COLO829 (cell line): ENCODE results near the gene PARG.
A peak's percentile ranks its signal among the peaks of the same experiment; 100 is the strongest.
"Not testable (repeated sequence)": the region's sequence is repeated elsewhere in the genome, so short reads cannot be mapped to it uniquely, and the experiment has no call there.

Experiments
- DNase-seq: peaks from one replicate; pipeline ENCODE4 v3.0.0; 2012; ENCODE audit warnings: low spot score

PARG gene

DNA sequence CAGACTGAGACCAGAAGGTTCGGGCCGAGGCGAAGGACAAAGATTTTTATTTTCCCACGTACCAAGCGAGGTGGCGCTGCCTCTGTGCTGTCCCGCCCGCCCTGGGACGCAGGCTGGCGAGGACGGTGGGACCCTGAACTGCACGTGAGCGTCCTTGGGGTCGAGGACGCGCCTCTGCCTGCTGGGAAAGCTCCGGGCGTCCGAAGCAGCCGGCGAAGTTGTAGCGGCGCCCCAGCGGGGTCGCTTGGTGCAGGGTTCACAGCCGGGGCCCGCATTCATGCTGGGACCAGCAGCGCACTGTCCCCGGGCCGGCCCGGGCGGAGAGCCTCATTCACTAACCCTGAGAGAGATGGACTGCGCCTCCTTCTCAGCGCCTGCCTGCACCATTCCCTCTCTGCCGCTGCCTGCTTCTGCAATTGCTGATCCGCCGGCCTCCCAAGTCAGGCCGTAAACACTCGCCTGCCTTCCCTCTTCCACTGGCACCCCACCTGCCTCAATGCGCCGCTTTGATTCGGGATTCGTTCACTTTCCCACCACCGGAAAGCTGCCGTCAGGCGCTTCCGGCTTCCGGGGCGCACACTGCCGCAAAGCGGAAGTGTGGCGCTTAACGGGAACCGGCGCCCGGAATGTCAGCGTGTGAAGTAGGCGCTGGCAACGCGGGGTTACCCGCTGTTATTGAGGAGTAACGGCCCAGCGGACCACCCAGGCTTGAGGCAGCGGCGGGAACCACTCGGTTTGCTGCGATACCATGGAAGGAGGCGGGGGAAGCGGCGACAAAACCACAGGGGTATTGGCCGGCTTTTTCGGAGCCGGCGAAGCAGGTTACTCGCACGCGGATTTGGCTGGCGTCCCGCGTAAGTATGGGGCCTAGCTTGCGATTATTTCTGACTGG, at the start of gene PARG, which contains the start of gene TIMM23B:
PARG (minus strand) TSS at position 581 of the 892 bp plus-strand sequence; CDS start at position 279, 302 bp downstream.
TIMM23B (plus strand) TSS at position 607 of the 892 bp plus-strand sequence; CDS start at position 749, 142 bp downstream.
- DNase-seq = peak; percentile 8

DNA sequence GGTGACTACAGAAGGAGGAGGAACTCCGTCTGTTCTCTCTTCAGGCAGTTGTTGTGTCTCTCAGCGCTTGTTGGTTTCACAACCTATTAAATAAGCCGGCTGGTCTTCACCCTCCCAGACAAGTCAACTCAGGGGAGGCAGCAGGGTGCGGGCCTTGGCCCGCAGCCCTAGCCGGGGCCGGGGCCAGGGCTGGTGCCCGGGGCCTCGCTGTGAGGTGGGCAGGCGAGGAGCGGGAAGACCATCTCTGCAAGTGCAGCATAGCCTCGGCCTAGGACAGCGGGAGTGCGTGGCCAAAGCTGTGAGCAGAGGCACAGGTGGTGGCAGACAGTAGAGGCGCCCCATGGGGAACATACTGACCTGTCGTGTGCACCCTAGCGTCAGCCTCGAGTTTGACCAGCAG, 46.5 kb upstream of the PARG start, which contains the start of gene AGAP6:
AGAP6 (plus strand) TSS at position 31 of the 400 bp plus-strand sequence; CDS start at position 341, 310 bp downstream.
- DNase-seq = not testable (repeated sequence)

DNA sequence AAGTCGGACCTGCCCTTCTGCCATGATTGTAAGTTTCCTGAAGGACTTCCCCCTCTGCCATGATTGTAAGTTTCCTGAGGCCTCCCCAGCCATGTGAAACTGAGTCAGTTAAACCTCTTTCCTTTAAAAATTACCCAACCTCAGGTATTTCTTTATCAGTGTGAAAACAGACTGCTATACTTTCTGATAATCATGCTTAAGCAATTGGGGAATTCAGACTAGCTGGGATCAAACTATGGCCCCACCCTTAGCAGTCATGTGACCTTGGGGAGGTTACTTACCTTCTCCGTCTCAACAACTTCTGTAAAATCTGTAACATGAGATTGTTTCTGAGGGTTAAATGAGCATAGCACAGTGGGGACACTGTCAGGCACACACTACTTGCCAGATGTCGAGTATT, 45.4 kb upstream of the PARG start:
- DNase-seq = not testable (repeated sequence)

DNA sequence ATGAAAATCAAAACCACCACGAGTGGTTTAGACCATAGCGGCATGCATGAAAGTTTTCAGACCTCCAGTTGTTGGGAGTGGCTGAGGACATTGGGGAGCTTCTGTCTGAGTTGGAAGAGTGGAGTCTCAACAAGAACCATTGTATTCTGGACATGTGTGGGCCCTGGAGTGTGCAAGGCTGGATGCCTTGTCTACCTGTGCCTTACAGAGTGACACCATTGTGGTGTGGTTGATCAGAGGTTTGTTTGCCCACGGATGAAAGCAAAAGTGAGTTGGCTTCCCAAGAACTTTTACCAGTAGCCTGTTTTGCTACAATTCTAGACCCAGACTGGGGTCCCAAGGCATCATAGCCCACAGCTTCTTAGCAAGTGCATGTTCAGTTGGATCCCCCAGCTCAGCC, 35.9 kb upstream of the PARG start:
- DNase-seq = not testable (repeated sequence)

GRCh38 chr10:49972094-49972493, 30.3 kb upstream of the PARG start:
- not testable (repeated sequence) for DNase-seq

- DNase-seq = not testable (repeated sequence)
These were observed 29.6 kb upstream of the PARG start for GRCh38 chr10:49971466-49971865.

DNA sequence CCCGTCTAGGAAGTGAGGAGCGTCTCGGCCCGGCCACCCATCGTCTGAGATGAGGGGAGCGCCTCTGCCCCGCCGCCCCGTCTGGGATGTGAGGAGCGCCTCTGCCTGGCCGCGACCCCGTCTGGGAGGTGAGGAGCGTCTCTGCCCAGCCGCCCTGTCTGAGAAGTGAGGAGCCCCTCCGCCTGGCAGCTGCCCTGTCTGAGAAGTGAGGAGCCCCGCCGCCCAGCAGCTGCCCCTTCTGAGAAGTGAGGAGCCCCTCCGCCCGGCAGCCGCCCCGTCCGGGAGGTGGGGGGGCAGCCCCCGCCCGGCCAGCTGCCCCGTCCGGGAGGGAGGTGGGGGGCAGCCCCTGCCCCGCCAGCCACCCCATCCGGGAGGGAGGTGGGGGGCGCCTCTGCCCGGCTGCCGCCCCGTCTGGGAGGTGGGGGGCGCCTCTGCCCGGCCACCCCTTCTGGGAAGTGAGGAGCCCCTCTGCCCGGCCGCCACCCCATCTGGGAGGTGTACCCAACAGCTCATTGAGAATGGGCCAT, 28.6 kb upstream of the PARG start:
- DNase-seq = not testable (repeated sequence)

DNA sequence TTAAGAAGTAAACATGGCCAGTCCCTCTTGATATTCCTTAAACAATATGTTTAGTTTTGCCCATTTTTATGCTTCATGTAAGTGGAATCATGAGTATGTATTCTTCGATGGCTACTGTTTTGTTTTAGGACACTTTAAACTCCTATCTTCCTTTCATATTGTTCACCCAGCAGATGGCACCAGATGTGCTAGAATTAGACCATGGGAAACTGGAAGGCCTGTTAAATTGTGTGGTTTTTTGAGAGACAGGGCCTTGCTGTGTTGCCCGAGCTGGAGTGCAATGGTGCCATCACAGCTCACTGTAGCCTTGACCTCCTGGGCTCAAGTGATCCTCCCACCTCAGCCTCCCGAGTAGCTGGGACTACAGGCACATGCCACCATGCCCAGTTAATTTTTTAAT, 11.3 kb upstream of the PARG start:
- not testable (repeated sequence) for DNase-seq

DNA sequence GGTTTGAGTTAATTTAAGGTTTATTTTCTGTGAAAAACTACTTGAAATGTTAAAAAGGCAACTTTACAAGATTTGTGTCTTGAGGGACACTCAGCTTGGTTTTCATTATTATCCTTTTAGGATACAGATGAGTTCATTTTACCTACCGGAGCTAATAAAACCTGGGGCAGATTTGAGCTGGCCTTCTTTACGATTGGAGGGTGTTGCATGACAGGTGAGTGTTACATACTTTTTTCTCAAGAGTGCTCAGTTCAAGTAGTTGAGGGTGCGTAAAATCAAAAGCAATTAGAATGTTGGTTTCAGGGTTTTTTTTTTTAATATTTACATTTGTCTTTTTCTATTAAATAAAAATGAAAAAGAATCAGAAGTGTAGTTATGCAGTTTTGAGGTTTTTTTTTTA, 10.2 kb upstream of the PARG start:
- DNase-seq = not testable (repeated sequence)

DNA sequence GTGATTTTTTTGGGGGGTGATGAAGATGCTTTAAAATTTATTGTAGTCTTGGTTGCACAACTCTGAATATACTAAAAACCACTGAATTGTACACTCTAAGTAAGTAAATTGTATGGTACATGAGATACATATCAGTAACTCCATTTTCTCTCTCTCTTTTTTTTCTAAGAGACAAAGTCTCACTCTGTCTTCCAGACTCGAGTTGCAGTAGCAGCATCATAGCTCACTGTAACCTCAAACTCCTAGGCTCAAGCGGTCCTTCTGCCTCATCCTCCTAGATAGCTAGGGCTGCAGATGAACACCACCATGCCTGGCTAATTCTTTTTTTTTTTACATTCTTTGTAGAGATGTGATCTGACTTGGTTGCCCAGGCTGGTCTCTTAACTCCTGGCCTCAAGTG, 6.9 kb upstream of the PARG start:
- not testable (repeated sequence) for DNase-seq

- DNase-seq = not testable (repeated sequence)
These were observed 6.3 kb upstream of the PARG start for GRCh38 chr10:49948142-49948541.

DNA sequence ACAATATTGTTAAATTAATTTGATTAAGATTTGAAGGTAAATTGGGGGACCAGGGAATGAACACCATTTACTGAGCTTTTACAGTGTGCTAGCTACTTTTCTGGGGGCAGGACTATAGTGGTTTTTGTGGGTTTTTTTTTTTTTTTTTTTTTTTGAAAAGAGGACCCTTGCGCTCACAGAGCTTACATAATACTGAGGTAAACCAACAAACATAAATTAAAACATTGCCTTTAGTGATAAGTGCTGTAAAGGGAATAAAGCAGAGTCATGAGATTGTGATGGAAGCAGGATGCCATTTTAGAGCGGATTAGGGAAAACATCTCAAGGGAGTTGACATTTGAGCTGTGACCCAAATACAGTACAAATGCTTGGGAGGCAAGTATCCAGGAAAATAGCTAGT, 1.8 kb upstream of the PARG start:
- not testable (repeated sequence) for DNase-seq

DNA sequence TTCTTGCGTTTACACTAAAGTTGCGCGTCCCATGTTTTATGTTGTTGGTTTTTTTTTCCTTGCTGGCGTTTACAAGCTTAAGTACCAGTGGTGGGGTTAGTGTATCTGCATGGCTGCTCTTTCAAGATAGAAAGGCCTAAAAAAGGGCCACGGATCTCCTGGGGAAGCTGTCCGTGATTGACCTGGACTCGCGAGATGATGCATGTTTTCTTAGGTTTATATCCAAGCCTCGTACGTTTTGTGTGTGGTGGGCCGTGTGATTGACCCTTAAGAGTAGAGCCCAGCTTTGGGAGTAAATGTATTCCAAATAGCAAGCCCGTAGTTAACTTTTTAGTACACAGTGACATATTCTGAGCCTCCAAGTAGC, 495 bp upstream of the PARG start:
- not testable (repeated sequence) for DNase-seq

DNA sequence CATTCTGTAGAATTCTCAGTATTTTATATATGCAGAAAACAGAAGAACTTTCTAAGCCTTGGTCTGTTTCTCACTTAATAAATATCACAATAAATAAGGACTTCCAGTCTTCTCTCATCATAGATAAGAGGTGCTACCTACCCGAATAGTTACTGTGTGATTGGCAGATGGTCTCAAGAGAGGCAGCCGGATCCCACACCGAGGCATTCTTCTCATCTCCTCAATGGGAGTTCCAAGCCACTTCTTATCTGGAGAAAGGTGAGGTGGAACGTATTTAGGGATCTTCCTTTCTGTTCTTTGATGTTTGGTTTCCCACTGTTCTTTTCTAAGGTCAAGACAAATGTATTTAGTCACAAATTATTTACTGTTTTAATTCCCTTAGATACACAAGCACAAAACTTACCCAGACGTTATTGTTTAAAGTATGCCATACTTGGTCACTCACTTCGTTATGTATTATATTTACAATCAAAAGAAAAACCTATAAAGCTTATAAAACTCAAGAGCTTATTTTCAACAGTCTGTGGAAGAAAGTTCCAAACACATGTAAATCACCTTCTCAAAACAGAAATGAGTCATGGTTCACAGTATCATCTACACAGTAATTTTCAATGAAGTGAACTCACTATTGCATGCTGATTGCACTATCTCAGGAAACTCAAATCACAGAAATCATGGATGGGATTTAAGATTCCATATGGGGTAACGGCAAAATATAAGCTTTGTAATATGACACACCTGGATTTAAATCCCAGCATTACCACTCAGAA, 9.7 kb downstream of the PARG start:
- DNase-seq = not testable (repeated sequence)

- DNase-seq = not testable (repeated sequence)
These were observed 10.6 kb downstream of the PARG start for GRCh38 chr10:49931276-49931675.

DNA sequence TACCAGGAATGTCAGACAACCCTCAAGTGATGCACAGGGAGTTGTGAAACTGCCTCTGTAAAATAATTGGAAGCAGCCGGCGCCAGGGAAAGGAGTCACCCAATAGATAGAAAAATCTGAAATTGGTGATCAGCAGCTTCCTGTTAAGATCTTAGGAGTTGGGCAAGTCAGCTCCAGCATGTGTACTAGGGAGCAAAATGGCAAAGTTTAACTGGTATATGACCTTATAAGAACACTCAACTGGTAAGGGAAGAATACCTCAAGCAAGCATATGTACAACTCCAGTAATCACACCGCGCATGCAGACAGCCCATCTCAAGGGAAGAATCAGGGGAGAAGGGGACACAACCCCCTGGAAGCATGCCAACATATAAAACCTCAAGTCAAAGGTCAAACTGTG, 18.3 kb downstream of the PARG start:
- not testable (repeated sequence) for DNase-seq

DNA sequence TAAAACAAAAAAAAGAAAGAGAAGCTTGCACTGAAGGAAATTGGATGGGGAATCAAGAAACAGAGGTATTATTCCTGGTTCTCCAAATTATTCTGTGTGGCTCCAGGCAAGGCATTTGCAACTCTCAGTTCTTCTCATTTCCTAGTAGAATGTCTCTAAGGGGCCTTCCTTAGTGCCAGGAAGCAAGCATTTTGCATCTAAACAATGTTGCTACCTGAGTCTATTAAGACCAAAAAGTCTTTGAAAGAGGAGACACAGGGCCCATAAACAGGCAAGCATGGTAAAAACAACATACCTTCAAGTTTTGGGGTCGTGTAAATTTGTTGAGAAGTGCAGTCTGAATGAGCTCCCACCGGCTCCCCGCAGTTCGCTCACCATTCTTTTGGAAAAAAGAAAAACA, 19.8 kb downstream of the PARG start:
- not testable (repeated sequence) for DNase-seq

- DNase-seq = not testable (repeated sequence)
These were observed 23.9 kb downstream of the PARG start for GRCh38 chr10:49917927-49918326.

DNA sequence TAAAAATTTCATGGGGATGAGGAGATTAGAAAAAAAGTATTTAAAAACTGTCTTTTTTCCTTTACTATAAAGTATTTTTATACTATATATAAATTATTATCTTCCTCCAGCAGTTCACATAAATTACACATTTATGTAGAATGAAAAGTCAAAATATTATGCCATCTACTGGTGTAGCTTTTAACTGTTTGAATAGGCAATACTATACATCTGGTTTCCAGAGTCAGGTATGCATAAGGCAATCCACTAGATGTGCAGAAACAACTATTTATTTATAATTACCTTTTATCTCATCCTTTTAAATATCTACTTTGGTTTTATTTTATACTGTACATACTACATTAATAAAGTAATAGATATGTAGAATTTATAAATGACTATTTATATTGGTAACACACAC, 25.4 kb downstream of the PARG start:
- not testable (repeated sequence) for DNase-seq

DNA sequence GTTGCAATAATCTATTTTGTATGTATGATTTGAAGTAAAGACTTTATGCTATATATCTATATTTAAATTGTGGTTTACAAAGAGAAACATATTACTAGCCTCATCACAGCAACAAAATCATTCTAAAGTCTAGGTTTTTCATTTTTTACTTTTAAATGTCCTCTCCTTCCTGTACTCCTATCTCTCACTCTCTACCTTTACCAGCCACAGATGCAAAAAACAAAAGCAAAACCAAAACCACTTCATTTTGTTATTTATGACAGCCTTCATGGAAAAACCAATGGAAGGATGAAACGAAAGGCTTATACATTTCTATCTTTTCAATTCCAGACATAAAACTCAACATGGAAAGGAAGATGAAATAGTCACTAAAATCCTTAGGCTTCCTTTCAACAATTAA, 31.5 kb downstream of the PARG start:
- not testable (repeated sequence) for DNase-seq

GRCh38 chr10:49908290-49909080, 33.3 kb downstream of the PARG start:
- not testable (repeated sequence) for DNase-seq
